ENCODE data around the gene LATS1.
"Not testable (repeated sequence)": the region's sequence is repeated elsewhere in the genome, so short reads cannot be mapped to it uniquely, and the experiment has no call there.

Gene LATS1

DNA sequence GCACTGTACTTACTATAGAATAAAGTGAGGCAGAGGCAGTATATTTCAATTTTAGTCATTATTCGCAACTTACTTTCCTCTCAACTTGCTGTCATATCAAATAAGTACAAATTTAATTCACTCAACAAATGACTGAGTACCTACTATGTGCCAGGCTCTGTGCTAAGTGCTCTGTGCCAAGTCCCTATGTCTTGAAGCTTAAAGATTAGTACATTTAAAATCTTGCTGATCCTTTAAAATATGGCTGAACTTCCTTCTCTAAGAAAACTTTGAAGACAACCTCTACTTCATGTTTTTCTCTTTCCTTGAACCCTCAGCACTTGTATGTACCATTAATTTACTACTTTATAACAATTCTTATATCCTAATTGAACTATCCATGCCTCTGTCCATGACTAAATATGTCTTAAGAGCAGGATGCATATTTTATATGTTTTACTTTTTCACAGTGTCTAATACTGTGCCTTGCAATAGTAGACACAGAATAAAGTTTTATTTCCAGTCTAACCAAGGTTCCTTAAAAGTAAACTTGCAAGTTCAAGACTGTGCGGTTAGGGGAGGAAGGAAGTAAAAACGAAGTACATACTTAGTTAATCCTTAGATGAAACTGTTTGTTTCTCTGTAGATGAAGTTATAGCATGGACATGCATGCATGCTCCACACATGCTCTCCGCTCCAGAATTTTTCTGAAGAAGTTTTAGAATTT lies 10.0 kb upstream of the LATS1 start:
- no peak for DNase-seq

DNA sequence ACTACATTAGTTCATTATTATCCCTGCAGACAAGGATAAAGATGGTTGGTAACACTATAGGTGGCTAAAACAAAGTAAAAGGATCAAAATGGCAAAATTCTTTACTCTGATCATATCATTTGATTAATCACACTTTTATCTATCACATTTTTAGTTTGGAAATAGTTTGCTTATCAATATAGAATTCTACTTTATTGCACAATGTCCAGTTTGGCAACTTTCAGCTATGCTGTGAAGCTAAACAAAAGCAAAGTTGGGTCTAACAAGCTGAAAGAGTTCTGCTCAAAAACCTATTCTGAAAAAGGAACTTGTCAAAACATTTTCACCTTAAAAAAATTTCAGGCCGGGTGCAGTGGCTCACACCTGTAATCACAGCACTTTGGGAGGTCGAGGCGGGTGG lies 7.9 kb upstream of the LATS1 start:
- no peak for DNase-seq

DNA sequence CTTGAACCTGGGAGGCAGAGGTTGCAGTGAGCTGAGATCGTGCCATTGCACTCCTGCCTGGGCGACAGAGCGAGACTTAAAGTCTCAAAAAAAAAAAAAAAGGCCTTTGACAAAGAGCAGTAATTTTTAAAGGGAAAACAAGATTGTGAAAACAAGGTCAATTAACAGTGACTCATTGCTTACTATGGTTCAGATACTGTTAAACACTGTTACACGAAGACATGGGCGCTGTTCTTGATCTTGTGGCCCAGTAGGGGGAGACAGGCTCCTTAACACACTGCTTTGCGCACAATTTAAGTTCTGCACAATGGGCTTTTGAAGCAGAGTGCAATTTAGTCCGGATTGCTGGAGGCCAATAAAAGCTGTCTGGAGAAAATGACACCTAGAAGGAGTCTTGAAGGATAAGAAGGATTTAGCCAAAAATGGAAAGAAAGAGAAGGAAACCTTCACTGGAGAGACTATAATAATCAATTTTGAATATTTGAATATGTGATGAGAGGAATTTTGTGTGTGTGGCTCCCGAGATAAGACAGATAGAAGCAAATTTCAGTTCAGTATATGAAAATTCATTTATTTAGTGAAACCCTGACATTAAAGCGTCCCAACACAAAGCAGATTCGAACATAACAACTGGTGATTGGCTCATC lies 6.0 kb upstream of the LATS1 start:
- DNase-seq, result no peak

DNA sequence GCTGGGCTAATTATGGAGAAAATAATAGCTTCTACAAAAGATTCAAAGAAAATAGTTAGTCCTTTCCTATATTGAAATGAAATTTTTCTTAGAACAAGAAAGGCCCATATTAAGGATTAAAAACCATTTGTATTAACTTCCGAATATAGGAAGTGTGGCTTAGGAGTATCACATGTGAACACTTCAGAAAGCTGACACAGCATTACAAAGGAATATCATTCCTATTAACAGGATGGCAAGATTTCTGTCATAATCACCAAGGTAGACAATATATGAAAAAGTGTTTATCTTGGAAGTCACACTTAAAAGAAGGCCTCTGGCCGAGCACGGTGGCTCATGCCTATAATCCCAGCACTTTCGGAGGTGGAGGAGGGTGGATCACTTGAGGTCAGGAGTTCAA lies 5.4 kb upstream of the LATS1 start:
- DNase-seq, result no peak

DNA sequence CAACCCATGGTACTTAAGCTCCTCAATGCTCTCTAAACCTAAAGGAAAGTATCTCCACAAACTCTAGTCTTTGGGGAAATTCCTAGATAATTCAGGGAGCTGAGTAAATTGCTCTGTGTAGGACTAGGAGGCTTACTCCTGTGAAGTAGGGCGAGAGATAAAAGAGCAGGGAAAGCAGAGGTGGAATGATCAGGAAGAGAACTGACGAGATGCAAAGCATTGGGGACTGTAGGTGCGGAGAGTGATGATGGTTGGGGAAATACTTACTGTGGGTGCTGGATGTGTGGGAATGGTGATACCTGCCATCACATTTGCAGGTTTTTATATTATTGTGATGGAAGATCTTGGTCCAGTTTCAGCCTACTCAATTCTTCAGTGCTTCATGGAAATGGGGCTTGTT lies 1.6 kb upstream of the LATS1 start:
- DNase-seq, result no peak

DNA sequence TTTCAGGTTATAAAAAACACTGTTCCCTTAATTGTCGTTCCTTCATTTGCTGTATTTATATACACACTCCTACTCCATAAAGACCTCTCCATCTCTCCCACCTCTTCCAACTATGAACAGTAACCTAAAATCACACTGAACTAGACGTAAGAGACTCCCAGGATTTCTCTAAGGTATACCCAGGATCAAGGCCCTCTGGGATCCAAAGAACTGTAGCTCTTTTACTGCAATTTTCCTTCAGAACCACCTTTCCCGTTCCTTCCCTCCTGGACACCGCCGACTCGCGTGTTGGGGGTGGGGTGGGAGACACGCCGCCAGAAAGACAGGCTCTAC lies 680 bp downstream of the LATS1 start:
- peak; percentile 50 for DNase-seq

DNA sequence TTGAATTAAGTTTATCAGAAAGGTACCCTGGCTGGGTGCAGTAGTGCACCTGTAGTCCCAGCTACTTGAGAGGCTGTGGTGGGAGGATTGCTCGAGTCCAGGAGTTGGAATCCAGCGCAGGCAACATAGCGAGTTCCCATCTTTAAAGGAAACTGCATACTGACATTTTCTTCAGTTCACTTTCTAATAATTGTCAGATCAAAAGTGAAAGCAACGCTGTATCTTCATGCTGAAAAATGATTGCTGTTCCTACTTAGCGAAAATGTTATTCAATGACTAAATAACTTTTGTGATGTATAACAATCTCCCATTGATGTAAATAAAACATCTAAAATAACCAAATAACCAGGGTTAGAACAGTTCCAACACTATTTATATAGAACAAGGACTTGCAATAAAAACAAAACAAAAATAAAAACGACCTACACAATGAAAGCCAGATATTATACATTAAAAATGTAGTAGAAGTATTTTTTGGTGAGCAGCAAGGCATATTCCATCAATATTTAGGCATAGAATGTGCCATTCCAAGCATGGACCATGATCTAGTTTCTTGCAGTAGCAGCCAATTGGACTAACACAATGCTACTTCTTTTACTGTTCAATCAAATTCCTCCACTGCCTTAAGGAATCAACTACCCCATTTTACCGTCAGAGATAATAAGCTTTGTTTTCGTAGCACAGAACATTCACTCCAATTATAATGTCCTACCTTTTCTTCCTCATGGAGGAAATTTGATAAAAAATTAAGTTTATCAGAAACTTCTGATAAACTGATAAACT lies 1.5 kb downstream of the LATS1 start:
- DNase-seq, result no peak

DNA sequence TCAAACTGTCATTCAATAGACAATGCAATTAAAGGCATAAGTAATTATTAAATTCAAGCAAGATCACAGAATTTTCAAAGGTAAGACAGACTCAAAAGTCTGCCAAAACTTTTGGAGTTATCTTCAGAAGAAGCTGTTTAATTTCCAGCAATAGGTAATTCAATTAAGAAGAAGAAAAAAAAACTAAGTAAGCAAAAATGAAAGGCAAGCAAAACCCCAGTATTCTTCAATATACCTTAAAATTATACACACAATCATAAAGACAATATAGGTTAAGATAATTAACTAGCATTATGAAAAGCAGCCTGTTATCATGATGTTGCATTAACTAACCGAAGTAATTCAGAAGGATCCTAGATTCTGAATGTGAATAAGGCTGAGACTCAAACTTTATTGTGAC lies 3.5 kb downstream of the LATS1 start:
- DNase-seq, result no peak

DNA sequence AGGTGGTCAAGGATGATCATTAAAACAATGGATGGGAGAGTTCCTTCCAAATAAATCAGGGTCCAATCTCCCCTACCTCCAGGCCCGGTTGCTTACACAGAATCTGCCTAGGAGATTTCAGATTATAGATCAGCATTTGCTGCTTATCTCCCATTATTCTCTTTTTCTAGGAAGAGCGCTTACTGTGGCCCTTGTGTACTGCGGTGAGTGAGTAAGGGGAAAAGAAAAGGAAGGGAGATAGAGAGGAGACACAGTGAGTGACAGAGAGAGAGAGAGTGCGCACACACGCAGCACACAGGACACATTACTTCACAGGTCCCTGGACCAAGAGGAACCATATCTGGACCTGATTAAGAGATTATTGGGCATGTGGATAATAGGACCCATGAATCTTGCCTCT lies 6.2 kb downstream of the LATS1 start:
- DNase-seq, result no peak

DNA sequence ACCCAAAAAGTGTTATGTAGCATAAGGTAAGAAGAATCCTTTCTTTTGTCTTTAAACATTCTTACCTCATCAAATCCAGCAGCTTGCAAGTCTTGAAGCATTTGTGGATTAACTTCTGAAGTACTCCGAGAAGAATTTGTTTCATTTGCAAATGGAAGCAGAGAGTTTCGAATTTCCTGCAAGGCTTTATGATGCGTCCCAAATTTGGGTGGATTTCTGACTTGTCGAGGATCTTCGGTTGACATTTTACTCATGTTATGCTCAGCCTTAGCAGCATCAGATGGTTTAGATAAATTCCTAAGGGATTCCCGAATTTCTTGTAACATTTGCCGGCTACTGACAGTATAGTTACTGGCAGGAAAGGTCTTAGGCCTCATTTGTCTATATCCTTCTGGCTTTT lies 16.2 kb downstream of the LATS1 start:
- DNase-seq, result no peak

DNA sequence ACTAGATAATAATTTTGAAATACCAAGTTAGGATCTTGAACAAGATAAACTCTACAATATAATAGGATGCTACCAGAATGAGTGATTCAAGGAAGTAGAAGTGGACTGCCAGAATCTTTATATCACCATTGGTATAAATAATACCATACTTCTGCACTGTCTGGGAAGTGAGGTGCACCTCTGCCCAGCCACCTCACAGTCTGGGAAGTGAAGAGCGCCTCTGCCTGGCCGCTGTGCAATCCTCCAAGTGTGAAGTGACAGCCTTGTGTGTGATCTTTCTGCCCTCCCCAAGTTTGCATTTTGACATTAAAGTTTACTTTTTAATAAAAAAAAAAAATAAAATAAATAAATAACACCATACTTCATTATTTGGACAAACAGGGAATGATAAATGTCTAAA lies 18.8 kb downstream of the LATS1 start:
- DNase-seq, result no peak

DNA sequence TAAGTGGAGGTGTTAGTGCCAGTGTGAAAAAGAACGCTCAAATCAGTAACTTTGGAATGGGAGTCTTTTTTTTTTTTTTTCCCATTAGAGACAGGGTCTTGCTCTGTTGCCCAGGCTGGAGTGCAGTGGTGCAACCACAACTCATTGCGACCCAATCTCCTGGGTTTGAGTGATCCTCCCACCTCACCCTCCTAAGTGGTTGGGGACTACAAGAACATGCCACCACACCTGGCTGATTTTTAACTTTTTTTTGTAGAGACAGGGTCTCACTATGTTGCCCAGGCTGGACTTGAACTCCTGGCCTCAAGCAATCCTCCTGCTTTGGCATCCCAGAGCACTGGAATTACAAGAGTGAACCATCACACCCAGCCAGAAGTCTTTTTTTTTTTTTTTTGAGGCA lies 19.7 kb downstream of the LATS1 start:
- no peak for DNase-seq

DNA sequence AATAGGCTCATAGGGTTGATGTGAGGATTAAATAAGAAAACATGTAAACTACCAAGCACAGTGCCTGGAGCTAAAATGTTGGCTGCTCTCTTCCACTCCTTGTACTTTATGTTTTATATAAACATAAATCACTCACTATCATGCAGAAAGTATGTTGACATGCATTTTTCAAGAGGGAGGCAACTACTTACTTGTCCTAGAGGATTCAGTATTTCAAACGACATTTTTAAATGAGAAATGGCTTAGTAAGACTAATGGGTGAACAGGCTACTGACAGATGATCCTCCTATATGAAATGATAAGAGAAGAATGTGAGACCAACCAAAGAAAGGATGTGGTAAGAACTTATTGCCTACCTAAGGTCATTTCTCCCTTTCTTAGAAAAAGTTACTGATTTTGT lies 21.0 kb downstream of the LATS1 start:
- no peak for DNase-seq

DNA sequence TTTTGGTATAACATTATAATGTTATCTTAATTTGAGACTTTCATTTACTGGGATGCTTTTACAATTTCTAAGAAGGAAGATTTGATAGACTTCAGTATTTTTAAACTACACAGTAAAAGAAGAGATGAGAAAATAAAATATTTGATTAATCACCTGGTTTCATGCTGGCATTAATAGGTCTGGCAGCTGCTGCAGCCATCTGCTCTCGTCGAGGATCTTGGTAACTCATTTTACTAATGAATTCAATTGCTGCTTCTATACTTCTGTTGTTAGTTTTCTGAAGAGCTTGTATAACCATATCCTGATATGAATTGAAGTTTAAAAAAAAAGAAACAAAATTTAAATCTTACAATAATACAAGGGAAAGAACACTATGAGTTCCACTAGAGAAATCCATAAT lies 23.0 kb downstream of the LATS1 start:
- no peak for DNase-seq

DNA sequence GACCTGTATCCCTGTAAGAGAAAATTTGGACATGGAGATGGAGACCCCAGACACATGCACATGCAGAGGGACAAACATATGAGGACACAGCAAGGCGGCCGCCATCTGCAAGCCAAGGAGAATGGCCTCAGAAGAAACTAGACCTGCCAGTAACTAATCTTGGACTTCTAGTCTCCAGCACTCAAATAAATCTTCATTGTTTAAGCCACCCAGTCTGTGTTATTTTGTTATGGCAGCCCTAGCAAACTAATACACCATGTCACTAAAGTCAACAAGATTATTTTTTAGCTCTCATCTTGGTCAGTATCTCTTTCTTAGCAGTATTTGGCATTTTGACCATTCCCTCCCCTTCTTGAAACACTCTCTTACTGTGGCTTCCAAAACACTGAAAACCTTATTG lies 26.7 kb downstream of the LATS1 start:
- no peak for DNase-seq

DNA sequence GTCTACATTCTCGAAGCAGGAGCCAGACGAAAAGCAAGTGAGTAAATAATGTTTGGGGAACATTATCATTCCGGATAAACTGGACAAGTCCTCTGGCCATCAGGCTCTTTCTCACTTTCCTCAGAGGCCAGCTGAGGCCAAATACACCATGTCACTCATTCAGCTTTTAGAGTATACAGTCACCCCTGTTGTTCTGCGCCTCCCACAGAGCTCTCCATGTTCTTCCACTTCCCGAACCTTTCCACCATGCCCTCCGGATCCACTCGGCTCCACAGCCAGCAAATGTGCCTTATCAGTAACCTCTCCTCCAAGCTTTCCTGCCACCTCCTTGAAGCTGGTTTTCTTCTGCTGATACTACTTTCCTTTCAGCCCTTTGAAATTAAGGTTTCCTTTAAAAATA lies 31.7 kb downstream of the LATS1 start:
- DNase-seq, result no peak

DNA sequence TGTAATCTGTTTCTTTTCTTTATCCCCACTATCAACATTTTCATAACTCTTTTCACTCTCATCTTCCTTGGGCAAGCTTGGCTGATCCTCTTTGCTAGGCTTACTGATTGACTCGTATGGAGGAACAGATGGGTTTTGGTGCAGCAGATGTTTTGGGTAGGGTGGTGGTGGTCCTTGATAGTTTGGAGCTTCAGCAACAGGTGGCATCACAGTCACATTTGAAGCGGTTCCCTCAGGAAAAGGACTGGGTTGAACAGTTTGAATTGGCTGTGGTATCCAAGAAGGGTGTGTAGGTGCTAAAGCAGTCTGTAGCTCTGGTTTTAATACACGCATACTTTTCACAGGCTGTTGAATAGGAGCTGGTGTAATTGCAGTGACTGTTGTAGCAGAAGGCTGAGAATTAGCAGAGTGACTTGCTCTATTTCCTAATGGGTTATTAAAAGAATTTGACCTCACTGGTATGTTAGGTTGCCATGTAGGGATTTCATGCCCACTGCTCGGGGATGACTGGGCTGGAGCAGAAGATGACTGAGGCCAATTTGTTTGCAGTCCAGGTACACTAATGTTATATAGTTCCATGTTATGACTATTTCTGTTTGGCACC lies 34.5 kb downstream of the LATS1 start:
- no peak for DNase-seq

DNA sequence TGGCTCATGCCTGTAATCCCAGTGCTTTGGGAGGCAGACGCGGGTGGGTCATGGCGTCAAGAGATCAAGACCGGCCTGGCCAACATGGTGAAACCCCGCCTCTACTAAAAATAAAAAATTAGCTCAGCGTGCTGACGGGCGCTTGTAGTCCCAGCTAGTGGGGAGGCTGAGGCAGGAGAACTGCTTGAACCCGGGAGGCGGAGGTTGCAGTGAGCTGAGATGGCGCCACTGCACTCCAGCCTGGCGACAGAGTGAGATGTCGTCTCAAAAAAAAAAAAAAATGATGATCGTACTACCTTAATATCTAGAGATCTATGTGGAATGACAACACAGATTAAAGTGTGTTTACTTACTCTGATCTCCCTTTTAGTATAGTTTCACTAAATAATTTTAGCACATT lies 36.1 kb downstream of the LATS1 start:
- not testable (repeated sequence) for DNase-seq

DNA sequence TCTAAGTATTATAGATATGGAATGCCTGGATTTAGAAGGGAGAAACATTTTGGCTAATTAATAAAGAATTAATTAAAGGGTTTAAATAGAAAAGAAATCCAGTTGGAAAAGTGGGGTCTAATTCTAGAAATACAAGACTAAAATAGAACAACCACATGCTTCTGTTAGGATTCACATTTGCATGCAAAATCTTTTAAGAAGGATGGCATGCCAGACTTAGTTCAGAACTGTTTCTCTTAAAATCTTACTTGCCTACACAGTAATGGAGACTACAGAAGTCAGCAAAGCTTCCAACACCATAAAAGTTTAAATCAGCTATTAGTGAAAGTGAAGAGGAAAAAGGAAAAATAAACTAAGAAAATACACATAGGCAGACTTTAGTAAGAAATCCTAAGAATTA lies 36.7 kb downstream of the LATS1 start:
- no peak for DNase-seq

DNA sequence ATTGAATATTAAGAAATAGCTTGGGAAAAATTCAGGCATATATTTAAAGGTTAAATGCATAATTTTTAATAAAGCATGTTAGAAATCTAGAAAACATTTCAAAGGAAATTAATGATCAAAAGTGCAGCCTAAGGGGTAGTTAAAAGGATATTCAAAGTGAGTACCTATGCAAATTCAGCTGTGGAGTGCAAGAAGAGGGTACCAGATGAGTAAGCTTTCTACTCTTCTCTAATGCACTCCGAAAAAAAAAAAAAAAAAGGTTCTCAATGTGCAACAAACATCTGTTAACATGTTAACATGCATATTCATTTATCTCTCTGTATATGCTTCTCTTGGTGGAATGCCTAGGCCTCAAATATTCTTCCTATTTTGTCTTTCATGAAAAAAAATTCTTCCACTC lies 37.4 kb downstream of the LATS1 start:
- no peak for DNase-seq

DNA sequence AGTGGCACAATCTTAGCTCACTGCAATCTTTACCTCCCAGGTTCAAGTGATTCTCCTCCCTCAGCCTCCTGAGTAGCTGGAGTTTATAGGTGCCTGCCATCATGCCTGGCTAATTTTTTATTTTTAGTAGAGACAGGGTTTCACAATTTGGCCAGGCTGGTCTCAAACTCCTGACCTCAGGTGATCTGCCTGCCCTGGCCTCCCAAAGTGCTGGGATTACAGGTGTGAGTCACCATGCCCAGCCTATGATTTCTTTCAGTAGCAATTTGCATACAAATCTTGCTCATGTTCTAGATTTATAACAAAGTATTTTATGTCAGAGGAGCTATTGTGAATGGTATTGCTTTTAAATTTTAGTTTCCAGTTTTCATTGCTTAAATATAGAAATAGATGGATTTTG lies 45.6 kb downstream of the LATS1 start:
- not testable (repeated sequence) for DNase-seq

DNA sequence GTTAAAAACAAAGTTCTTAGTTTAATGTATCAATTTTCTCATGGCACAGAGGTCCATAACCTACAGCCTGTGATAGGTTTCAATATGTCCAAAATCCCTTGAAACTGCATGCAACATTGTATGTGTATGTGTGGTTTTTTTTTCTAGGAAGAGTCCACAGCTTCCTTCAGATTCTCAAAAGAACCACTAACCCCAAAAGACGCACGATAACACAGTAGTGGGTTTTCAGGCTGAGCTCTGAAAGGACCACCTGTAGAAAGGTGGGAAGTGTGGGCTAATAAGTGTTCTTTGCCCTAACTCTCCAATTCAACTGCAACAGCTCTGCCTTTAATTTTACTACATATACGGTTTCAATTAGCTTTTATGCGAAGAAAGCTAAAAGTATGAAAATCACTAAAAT lies 57.9 kb downstream of the LATS1 start:
- no peak for DNase-seq

DNA sequence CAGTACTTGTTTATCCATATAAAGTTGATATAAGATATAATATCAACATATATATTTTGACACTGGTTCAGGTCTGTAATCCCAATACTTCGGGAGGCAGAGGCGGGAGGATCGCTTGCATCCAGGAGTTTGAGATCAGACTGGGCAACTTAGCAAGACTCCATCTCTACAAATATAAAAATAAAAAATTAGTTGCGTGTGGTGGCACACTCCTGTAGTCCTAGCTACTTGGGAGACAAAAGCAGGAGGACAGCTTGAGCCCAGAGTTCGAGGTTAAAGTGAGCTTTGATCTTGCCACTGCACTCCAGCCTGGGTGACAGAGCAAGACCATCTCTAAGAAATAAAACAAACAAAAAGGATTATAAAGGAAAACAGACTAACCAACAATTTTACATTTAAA lies 60.5 kb downstream of the LATS1 start:
- DNase-seq, result no peak

DNA sequence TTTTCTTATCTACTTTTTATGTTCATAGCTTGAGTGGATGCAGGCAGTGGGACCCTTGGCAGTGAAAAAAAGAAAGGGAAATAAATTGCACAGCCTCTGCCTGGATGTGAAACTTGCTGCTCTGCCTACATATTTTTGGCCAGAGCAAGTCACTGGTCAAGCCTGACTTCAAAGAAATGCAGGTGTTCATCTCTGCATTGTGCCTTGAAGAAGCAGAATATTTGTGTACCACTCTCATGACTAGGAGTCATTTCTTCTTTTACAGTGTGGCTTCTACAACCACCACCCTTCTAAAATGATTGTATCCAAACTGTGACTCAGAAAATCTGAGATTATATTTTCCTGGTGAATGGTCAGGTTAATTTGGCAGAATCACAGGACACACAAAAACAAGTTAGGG lies 66.8 kb downstream of the LATS1 start:
- DNase-seq, result no peak
